HG03175 (cell line): ENCODE data around the gene AGAP1.

Source experiments
- ATAC-seq: cut with Tn5 transposase; IDR thresholded peaks from one replicate; pipeline ENCODE4 v1.9.1; 2021; ENCODE audit warnings: mild to moderate bottlenecking, moderate library complexity; ENCODE audit not compliant: unreplicated experiment

Gene AGAP1

DNA sequence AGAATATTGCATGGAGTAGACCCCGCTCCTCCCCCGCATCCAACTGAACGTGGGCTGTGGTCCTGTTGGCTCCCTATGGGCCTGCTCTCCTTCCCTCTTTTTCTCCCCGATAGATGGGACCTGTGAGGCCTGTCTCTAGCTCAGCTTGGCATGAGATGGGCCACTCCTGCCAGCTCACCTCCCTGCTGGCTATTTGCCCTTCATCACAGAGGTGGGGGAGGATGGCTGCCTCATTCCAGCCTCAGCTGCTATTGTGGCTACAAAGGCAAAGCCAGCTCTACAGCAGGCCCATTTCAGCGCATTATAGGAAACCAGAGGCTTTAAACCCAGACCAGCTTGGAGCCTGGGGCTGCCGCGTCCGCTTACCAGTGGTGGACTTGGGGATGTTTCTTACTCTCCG lies 360.4 kb downstream of the AGAP1 start:
- ATAC-seq: no peak

DNA sequence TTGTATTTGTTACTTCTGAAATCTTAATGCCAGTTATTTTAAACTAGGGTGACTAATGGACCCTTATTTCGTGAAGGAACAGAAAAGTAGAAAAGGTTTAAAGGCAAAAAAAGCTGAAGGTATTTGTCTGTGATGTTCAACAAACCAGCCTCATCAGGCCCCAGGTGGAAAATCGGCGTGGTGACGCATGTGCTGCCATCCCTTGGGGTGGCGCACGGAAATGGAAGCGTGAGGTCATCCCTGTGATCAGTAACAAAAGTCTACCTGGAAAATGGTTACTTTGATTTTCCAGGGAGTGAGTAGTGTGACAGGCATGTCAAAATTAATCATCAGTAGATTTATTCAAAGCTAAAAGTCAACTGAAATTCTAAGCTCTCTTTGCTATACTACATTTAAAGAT lies 361.2 kb downstream of the AGAP1 start:
- ATAC-seq: no peak

DNA sequence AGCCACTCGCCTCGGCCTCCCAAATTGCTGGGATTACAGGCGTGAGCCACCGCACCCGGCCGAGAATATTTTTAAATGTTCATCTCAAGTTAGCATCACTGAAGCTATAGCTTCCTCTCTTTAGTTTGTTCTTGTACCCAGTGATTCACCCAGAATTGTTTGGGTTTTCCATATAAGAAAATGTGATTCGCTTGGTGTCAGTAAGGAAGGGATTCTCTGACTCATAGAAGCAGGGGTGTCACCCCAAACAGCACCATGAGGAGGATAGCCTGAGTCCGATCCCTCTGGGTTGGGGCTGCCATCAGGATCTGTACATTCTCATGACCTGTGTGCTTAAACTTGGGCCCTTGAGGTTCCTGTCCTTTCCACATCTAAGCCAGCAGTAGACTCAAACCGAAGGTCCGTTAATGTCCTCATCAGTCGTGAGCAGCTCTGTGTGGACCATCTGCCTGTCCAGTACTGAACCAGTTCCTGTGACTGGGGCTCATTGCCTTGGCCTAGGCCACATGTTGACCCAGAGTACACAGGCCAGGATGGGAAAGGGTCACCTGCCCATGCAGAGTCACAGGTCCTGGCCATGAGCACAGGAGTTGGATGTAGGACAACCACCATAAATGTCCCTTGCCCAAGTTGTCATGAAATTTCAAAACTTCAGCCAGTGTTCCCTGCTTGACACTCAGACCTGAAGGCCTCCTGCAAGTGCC lies 362.5 kb downstream of the AGAP1 start:
- no peak for ATAC-seq

DNA sequence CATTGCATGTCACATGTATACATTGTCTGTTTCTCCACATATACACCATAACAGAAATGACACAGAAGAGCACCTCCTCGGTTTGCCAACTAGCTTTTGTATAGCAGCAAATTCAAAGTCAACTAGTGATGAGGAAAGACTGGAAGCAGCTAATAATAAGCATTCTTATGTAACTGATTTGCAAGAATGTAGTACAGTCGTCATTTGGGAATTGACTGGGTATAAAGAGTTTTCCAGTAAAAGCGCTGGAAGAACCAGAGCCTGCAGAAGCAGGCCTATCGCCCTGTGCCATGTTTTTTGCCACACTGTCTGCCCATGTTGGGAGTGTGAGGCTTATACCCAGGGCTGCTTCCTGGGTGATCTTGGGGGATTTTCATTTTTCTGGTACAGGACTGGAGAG lies 363.8 kb downstream of the AGAP1 start:
- no peak for ATAC-seq

DNA sequence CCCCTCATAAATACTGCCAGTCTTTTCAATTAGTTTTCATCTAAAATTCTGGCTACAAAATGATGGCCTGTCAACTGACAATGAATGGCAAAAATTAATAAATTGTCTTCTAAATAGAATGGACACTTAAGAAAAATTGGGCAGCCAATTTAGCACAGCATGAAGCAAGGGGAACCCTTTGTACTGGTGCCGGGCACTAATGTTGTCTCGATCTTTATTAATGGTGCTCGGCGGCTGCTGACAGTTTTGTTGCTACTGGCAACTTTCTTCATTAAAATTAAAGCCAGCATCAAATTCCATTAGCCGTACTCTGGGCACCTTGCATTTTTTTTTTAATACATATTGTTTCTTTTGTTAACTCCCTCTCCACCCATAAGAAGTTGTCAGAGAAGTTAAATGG lies 365.0 kb downstream of the AGAP1 start:
- no peak for ATAC-seq

DNA sequence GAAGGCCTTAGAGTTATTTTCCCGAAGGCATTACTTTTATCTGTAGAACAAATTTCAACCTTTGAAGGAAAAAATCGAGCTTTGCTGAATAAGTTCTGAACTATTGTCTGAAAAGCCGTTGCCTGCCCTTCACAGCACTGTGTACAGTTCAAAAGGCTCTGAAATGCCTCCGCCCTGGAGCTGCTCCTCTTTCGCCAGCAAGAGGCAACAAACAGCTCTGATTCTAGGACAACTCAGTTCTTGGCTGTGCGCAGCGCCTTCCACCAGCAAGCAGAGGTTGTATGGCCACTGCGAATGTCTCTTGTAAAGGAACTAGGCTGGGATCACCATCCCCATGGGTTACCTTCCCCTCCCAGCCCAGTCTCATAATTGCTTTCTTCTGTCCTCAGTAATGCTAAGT lies 365.8 kb downstream of the AGAP1 start:
- no peak for ATAC-seq

DNA sequence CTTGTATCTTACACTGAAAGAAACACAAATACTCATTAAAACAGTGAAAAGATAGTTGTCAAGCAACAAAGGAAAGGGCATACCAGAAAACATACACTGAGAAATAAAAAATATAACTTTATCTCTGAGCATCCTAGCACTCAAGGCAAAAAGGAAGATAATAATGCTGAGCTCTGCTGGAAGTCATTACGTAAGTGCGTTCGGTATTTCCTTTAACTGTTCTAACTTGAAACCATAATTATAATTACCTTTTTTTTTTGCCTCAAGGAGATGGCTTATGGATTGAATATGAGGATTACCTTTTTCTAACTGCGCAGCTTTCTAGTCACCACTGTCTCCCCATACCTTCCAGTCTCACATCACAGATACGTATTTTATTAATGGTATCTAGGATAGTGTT lies 366.3 kb downstream of the AGAP1 start:
- ATAC-seq: no peak

DNA sequence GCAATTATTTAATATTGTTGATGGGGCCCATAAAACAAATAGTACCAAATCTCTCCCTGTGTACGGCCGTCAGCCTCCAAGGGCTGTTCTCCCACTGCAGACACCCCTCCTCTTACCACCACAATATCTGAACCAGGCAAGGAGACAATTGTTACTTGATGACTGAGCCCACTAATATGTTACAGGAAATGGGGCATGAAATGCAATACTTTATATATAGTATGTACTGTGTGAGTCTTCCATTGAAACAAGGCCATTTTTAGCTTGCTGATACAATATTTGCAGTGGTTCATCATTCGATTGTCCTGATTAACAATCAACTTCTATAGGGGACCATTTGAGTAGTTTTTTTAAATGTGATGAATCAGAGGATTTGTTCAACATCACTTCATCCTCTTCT lies 367.0 kb downstream of the AGAP1 start:
- no peak for ATAC-seq

DNA sequence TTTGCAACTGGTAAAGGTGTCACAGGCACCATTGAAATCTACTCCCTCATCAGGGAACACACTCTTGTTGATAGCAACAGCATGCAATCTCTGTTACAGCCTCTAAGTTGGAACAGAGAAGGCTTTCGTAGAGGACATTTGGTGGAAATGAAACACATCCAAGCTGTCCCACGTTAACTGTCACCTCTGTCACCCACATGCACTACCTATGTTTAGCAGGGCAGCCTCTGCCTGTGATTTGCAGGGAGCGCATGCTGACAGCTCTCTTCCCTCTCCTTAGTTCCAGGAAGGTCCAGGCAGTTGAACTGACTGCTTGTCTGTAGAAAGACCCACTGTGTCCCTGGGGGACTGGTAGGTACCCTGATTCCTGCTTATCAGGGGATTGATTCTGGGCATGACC lies 367.5 kb downstream of the AGAP1 start:
- ATAC-seq: no peak

DNA sequence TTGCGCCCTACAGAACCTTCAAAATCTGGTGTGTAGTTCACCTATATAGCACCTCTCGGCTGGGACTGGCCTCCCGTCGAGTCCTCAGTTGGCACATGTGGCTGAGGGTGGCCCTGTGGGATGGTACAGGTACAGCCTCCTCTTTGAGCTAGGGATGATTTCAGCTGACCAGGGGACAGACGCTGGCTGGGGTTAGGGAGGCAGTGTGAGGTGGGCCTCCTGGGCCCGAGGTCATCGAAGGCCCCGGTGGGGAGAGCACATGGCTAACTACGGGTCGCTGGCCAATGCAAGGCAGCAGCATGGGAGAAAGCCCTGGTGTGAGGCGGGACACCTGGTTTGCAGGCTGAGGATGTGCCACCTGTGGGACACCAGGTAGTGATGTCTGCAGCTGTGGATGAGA lies 369.6 kb downstream of the AGAP1 start:
- no peak for ATAC-seq

DNA sequence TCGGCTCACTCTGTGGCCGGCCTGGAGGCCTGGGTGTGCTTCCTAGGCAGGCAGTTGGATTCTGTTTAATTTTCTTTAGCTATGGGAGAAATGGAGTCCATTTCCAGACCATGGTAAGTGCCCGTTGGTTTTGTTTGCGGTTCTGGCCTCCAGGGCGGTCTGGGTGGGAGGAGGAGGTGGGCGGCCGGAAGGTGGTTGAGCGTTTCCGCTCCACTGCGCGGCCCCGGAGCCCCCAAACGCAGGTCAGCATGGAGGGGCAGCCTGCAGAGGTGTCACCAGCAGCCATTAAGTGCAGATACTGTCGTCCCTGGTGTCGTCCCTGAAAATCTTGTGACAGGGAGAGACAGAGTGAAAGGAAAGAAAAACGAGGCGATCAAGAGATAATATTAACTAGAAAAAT lies 370.5 kb downstream of the AGAP1 start:
- no peak for ATAC-seq

DNA sequence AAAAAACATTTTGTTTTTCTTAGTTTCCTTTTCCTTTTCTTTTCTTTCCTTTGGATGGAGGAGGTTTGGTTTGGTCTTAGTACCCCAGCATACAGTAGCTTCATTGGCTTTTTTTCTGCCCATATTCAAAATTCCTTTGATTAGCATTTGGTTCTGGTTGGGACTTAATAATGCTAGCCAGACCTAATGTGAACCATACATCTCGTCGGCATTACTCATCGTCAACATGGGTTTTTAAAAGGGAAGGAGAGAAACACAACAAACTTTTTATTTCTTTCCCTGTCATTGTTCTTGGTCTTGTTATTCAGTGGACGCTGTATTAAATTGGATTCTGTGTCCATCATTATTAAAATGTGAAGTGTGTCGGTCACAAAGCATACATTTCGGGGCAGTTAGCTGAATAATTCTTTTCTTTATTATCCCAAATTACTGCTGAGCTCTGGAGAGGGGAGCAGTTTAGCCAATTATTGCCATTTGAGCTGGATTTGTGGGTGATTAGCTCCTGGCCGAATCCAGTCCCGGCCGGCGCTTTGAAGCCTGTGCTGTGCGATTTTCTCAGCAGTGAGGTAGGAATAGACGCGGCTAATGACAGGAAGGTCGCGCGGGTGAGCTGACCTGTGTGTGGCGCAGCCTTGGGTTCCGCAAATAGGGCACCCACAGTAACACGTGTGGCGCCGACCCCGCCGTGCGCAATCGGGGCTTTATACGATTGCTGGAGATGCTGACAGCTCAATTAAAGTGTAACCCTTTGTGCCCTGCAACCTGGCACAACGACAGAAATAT lies 371.1 kb downstream of the AGAP1 start:
- ATAC-seq: no peak

DNA sequence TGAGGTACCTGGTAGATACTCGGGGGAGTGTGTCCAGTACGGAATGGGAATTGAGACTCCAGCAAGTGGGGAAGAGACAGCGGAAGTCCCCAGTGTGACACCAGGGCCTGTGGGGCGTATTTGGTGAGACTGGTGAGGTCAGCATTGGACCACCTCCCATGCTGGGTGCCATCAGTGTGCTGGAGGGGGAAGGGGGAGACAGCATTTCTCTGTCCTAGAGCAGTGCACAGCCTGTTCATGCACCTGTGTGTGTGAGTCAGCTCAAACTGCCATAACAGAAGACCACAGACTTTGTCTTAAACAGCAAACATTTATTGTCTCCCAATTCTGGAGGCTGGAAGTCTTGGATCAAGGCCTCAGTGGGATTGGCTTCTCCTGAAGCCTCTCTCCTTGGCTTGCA lies 372.5 kb downstream of the AGAP1 start:
- ATAC-seq: no peak

DNA sequence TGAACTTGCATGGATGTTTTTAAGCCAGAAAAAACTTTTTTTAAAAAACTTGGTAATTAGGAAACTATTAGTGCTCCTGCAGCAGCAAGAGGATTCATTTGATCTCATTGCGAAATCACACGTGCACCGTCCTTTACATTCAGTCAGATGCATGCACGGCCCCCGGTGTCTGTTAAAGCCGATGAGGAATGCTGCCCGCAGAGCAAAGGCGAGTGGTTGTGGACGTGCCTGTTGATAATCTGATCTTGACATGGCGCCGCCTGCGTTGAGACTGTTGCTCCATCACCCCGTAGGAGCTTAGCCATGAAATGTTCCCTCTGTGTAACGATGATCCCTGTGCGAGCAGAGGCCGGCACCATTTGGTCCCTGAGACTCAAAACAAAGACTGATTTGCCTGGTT lies 374.4 kb downstream of the AGAP1 start:
- ATAC-seq: no peak

DNA sequence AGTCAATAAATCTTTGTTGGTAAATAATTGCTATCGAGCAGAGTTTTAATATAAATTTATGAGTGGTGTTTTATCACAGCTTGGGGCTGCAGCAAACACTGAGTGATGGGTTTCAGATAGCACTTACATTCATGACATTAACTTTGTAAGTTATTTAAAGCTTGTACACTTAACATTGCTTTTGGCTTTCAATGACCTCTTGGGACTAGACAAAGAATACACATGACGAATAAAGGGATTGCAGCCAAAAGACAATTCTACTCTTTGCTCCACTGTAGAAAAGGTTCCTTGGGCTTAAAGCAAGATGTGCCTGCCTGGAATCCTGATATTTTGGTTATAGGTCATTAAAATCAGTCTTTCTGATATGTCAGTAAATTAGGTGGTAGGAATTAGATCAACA lies 374.8 kb downstream of the AGAP1 start:
- ATAC-seq: no peak

DNA sequence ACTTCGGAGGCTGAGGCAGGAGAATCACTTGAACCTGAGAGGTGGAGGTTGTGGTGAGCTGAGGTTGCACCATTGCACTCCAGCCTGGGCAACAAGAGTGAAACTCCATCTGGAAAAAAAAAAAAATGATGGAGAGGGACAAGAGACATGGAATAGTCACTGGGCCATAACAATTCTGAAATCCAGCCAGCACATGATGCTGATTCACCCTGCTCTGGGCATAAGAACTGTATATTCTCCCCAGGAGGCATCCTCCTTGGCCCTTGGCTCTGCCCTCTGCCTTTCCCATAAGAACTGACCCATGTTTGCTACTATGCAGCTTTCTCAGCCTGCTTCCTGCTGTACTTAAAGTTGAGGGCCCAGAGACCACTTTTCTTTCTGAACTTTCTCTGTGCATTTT lies 376.7 kb downstream of the AGAP1 start:
- no peak for ATAC-seq

DNA sequence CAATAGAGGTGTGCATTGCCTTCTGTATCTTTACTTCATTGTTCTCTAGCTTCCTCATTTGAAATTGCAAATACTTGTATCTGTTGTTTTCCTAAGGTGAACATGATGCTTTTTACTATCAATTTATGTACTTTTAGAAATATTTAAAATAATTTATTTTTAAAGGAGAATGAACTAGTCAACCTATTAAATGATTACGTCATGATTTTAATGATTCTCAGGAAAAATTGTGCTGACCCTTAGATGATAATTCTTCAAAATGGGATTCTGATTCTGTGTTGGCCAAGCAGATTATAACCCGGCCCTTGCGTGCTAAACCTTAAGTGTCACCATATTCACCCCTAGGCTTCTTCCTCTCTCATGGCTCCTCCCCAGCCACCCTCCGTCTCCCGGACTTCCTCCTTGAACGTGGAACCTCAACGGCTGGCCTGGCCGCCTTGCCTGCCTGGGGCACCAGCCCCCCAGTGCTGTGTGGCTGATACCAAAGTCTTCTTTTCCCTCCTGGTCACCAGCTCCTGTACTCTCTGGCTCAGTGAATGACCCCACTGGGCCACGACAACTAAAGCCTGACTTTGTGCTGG lies 382.3 kb downstream of the AGAP1 start:
- ATAC-seq: no peak

DNA sequence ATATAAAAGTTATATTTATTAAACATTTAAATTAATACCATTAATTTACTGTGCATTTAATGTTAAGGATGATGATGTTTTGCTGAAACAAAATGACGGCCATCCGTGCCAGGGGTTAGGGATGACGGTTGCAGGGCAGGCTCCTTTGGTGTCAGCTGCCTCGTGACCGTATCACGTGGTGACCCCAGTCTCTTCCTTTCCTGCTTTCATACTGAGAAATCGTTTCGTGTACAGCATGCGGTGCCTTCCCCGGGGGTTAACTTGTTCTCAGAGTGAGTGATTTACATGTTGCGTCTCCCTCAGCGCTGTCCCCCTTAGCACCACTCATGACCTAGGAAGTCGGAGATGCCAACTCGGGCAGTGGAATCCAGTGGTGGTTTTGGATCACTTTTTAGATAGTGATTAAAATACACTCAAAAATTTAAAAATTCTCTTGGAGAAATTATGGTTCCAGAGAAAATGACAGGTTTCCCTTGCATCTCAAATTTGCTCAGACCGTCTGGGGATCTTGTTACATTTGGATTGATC lies 383.5 kb downstream of the AGAP1 start:
- ATAC-seq: no peak

DNA sequence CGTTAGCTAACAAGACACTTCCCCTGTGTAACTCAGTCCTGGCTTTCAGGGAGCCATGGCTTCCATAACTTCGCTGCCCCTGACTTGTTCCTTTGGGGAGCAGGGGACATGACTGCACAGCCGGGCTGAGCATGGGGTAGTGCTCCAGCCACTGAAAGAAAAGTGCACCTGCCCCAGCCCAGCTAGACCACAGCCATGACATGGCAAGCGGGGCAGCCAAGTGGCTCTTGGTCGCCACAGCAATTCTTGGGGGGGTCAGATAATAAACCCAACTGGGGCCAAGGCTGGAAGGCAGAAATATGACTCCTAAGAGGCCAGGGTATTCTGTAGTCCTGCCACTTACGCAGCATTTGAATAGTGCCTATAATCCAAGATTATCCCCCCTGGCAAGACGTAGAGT lies 385.3 kb downstream of the AGAP1 start:
- ATAC-seq: no peak

DNA sequence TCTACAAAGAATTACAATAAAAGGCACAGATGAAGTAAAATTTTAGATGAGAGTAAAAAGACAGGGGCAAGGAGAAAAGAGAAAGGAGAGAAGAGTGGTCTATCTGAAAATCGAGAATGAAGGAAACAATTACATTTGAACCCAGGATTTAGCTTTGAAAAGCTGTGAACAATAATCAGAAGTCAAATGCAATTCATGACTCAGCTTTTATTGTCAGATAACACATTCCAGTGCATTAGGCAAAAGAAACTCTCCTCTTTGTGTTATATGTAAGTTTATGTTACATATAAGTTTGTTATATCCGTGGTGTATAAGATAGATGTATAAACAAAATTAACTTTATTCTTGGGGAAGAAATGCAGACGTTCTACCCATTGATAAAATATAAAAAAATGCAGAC lies 389.8 kb downstream of the AGAP1 start:
- ATAC-seq: no peak

DNA sequence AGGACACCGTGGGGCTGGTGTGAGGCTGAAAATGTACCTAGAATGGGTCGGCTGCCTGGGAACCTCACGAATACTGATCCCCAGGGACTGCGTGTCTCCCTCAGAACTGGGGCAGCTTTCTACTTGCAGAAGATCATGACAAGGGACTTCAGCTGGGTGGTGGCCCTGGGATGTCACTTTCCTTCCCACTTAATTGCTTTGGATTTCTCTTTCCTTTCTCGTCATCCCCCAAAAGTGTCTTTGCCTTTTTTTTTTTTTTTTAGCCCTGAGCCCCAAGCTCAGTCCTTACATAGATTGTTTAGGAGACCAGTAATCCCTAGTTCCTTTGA lies 395.4 kb downstream of the AGAP1 start:
- no peak for ATAC-seq

DNA sequence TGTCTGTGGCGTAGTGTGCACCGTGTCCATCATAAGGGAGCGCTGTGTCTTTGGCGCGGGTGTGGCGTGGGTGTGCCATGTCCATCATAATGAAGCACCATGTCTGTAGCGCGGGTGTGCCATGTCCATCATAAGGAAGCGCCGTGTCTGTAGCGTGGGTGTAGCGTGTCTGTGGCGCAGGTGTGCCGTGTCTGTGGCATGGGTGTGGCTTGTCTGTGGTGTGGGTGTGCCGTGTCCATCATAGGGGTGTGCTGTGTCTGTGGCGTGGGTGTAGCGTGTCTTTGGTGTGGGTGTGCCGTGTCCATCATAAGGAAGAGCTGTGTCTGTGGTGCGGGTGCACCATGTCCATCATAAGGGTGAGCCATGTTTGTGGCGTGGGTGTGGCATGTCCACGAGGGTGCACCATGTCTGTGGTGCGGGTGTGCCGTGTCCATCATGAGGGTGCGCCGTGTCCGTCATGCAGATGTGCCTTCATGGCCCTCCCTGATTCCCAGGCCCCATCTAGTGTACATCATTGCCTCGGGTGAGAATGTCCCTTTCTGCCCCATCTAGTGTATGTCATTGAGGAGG lies 399.4 kb downstream of the AGAP1 start:
- ATAC-seq: no peak
